ENCODE results near the gene CHST14. TPM values are rescaled to one million over a fixed set of nuclear protein-coding genes. Genes with fewer than 3 reads are reported as not detected.

Gene CHST14
- total and polyA plus RNA-seq, 3 donors from 2014 or later: 5.4 to 16.7 (median 13.0) TPM

DNA sequence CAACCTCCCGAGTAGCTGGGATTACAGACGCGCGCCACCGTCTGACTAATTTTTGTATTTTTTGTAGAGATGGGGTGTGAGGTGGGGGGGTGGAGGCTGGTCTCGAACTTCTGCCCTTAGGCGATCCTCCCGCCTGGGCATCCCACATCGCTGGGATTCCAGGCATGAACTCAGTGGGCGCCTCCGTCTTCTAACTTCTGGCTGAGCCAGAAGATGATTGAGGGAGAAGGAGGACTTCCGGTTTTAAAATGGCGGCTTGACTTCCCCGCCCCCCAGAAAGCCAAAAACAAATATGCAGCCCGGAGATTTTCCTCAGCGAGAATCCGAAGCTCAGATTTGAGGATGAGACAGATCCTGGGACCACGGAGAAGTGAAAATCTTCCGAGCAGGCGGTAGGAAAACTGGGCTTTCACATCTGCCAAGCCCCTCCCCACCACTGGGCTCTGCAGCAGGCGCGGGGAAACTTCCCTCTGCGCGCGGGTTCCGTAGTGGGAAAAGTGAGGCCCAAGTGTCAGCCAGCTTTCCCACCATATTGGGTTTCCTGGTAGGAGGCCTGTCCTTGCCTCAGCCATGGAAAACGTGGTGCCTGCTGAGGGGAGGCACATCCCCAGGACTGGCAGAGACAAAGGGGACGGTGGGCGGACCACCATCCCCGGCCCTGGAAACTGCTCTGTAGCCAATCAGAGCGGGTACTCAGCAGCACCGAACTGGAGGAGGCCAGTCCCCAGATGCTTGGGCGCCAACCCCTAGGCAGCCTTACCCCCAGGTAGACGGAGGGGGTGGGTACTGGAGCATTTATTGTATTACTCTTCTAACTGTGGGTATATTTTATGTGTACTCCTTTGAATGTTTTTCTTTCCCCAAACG lies 17.3 kb downstream of the CHST14 start:
- Histone ChIP-seq H3K36me3 (ENCODE audit: low read depth, missing control alignments) (no peaks in the 10 kb centered on the region), H3K27me3 (no peaks in the 10 kb centered on the region), H3K27ac (peak overlapping the region in 1 of 2 donors; percentile 56), H3K9me3 (no peaks in the 10 kb centered on the region), H3K4me1 (no peaks in the 10 kb centered on the region), H3K4me3 (peak overlapping the region; percentile 20 to 56)
- no peak for DNase-seq
- 73 to 77% methylated on average over 35 of the region's 35 CpGs for WGBS, 2 donors
- intact Hi-C loops (cut with DNase I; ENCODE audit: low total_unique reads): no loop called here
- TF ChIP-seq, protein P1, sequence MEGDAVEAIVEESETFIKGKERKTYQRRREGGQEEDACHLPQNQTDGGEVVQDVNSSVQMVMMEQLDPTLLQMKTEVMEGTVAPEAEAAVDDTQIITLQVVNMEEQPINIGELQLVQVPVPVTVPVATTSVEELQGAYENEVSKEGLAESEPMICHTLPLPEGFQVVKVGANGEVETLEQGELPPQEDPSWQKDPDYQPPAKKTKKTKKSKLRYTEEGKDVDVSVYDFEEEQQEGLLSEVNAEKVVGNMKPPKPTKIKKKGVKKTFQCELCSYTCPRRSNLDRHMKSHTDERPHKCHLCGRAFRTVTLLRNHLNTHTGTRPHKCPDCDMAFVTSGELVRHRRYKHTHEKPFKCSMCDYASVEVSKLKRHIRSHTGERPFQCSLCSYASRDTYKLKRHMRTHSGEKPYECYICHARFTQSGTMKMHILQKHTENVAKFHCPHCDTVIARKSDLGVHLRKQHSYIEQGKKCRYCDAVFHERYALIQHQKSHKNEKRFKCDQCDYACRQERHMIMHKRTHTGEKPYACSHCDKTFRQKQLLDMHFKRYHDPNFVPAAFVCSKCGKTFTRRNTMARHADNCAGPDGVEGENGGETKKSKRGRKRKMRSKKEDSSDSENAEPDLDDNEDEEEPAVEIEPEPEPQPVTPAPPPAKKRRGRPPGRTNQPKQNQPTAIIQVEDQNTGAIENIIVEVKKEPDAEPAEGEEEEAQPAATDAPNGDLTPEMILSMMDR (IDR thresholded peaks at IDR 0.05): no peak
- TF ChIP-seq POLR2A (IDR thresholded peaks at IDR 0.05): no peak

DNA sequence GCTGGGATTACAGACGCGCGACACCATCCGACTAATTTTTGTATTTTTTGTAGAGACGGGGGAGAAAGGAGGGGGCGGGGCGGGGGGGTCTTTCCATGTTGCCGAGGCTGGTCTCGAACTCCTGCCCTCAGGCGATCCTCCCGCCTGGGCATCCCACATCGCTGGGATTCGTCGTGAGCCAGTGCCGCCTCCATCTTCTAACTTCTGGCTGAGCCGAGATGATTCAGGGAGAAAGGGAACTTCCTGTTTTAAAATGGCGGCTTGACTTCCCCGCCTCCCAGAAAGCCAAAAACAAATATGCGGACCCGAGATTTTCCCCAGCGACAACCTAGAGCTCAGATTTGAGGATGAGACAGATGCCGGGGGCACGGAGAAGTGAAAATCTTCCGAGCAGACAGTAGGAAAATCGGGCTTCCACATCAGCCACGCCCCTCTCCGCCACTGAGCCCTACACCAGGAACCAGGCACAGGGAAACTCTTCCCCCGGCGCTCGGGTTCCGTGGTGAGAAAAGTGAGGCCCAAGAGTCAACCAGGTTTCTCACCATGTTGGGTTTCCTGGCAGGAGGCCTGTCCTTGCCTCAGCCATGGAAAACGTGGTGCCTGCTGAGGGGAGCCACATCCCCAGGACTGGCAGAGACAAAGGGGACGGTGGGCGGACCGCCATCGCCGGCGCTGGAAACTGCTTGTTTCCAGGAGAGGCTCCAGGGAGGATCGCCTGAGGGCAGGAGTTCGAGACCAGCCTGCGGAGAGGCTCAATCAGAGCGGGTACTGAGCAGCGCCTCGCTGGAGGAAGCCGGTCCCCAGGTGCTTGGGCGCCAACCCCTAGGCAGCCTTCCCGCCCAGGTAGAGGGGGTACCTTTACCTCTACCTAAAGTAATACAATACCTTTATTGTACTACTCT lies 18.7 kb downstream of the CHST14 start:
- TF ChIP-seq POLR2A (IDR thresholded peaks at IDR 0.05): no peak
- TF ChIP-seq, protein P1 (IDR thresholded peaks at IDR 0.05): no peak
- Histone ChIP-seq H3K4me1 (no peaks in the 10 kb centered on the region), H3K27ac (peak overlapping the region in 1 of 2 donors; percentile 18), H3K9me3 (no peaks in the 10 kb centered on the region), H3K36me3 (ENCODE audit: low read depth, missing control alignments) (no peaks in the 10 kb centered on the region), H3K27me3 (no peaks in the 10 kb centered on the region), H3K4me3 (peak overlapping the region; percentile 43 to 56)
- peak; percentile 46 for DNase-seq
- WGBS, 2 donors: 65 to 75% methylated on average over 30 to 47 of the region's 47 CpGs
- intact Hi-C loops (cut with DNase I; ENCODE audit: low total_unique reads): no loop called here

GRCh38 chr15:40493089-40493840 lies 22.5 kb downstream of the CHST14 start:
- Histone ChIP-seq H3K4me1 (no peaks in the 10 kb centered on the region), H3K27me3 (no peaks in the 10 kb centered on the region), H3K9me3 (no peaks in the 10 kb centered on the region), H3K4me3 (no peak overlapping the region), H3K27ac (no peak overlapping the region), H3K36me3 (ENCODE audit: low read depth, missing control alignments) (no peaks in the 10 kb centered on the region)
- TF ChIP-seq, protein P1 (IDR thresholded peaks at IDR 0.05): no peak
- no peak for TF ChIP-seq POLR2A (IDR thresholded peaks at IDR 0.05)
- 86 to 92% methylated on average over 8 of the region's 8 CpGs for WGBS, 2 donors
- DNase-seq: no peak
- intact Hi-C loops (cut with DNase I; ENCODE audit: low total_unique reads): no loop called here

DNA sequence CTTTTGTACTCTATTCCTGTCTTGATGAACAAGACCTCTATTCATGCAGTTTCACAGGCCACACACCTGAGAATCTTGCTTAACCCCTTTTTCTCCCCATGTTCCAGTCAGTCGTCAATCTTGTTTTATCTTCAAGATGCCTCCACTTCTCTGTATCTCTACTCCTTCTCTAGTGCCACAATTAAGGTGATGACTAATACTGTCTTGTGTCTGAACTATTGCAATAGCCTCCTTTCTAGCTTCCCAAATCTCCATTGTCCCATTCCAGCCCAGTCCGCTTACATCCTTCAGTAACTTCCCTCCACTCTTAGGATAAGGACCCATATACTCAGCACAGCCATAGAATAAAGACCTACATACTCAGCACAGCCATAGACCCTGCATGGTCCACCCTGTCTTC lies 24.7 kb downstream of the CHST14 start:
- WGBS, 2 donors: 95 to 96% methylated on average over 2 of the region's 2 CpGs
- H3K36me3 ChIP-seq (ENCODE audit: low read depth, missing control alignments): no peaks in the 10 kb centered on the region
- TF ChIP-seq POLR2A (IDR thresholded peaks at IDR 0.05): no peak
- TF ChIP-seq, protein P1 (IDR thresholded peaks at IDR 0.05): no peak
- no peaks in the 10 kb centered on the region for H3K9me3 ChIP-seq
- no peaks in the 10 kb centered on the region for H3K27me3 ChIP-seq
- no peak for DNase-seq
- H3K27ac ChIP-seq: no peak overlapping the region
- no peak overlapping the region for H3K4me3 ChIP-seq
- intact Hi-C loops (cut with DNase I; ENCODE audit: low total_unique reads): no loop called here
- H3K4me1 ChIP-seq: no peaks in the 10 kb centered on the region
